Myocyte (in vitro differentiated cells): ENCODE results near the gene MAPRE2. TPM values are rescaled to one million over a fixed set of nuclear protein-coding genes. Genes with fewer than 3 reads are reported as not detected.
"Not testable (repeated sequence)": the region's sequence is repeated elsewhere in the genome, so short reads cannot be mapped to it uniquely, and the experiment has no call there.

Source experiments
- DNase-seq: peaks from one replicate; pipeline ENCODE4 v3.0.0-alpha.2; 2012; ENCODE audit warnings: low read depth
- total RNA-seq: library from RNA; depleted of rRNA; stranded (reverse); fragments of >200 nt; gene quantifications from 2 replicates; pipeline ENCODE4 v1.2.3, GENCODE V29; 2014

The MAPRE2 gene
- total RNA-seq, 1 donor from 2014 or later = 38.2 TPM

GRCh38 chr18:35143622-35144596 lies 102.7 kb downstream of the MAPRE2 start:
- DNase-seq = peak; percentile 54

GRCh38 chr18:35144698-35145097 lies 103.5 kb downstream of the MAPRE2 start:
- no peak for DNase-seq

DNA sequence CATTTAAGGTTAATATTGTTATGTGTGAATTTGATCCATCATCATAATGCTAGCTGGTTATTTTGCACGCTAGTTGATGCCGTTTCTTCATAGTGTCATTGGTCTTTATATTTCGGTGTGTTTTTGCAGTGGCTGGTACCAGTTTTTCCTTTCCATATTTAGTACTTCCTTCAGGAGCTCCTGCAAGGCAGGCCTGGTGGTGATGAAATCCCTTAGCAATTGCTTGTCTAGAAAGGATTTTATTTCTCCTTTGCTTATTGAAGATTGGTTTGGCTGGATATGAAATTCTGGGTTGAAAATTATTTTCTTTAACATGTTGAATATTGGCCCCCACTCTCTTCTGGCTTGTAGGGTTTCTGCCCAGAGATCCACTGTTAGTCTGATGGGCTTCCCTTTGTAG lies 109.0 kb downstream of the MAPRE2 start:
- not testable (repeated sequence) for DNase-seq

GRCh38 chr18:35153609-35154272 lies 112.5 kb downstream of the MAPRE2 start:
- no peak for DNase-seq

- DNase-seq = peak; percentile 78
Observed at GRCh38 chr18:35155398-35156117, 114.3 kb downstream of the MAPRE2 start.

- DNase-seq = no peak
Observed at GRCh38 chr18:35157181-35157580, 116.0 kb downstream of the MAPRE2 start.

- DNase-seq = no peak
Observed at GRCh38 chr18:35158728-35159450, 117.7 kb downstream of the MAPRE2 start.

DNA sequence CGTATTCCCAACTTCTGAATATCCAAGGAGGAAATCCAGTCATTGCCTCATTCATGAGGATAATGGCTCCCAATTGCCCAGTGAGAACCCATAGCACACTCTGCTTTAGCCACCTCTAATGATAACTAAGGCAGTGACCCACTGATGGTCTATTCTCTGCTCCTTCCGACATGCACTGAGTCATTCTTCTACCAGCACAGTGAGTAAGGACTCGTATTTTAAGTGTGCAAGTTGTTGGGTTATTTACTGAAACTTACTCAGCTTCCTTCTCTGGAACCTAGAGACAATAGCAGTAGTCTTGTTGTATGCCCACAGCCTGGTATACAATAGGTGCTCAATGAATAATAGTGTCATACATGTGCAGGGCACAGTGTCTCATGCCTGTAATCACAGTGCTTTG lies 118.6 kb downstream of the MAPRE2 start:
- no peak for DNase-seq

DNA sequence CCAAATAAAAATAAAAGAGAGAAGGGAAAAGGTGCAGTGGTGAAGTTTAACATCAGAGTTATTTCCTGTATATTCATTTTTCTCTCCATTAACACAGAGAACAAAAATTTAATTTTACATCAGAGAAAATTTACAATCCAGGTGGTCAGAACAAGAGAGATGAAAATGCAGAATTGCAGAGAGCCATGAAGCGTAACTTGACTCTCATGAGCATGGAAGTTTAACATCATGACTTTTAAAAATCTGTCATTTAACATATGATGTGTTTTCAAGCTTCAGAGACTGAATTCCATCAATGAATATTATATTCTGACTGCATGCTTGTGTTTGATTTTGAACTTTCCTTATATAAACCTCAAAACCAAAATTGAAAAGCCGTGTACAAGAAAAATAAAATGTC lies 120.3 kb downstream of the MAPRE2 start:
- no peak for DNase-seq

DNA sequence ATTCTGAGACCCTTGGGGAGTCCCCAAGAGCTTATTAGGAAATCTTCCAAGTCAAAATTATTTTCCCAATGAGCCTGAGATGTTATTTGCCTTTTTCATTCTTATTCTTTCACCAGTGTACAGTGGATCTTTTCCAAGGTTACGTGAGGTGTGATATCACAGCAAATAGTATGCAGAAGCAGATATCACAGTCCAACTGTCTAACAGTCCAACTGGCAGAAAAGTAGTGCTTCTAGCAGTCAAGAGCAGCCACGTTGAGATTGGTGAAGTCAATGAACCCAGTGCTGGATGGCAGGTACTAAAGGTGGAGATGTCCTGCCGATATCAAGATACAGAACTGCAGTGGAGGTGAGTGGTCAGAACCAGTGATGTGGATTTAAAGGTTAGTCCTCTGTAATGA lies 120.7 kb downstream of the MAPRE2 start:
- no peak for DNase-seq

DNA sequence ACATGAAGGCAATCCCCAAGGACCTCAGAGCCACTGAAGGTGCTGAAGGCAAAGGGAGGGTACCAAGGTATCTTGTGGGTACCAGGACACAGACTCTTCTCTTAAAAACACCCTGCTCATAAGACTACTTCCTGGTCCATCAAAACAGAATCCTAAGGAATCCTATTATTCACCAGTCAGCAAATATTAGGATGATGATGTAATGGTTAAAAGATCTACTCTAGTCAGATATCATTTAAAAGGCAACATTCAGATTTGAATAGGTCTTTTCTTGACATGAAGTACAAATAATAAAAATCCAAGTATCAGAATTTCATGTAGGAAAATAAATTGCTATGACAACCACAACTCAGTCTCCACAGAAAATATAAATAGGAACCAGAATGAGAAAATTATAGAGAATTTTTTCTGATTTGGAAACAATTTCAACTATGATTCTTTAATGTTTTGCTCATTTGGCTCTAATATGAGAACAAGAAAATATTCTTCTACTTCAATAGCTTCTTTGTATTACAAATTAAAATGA lies 121.9 kb downstream of the MAPRE2 start:
- no peak for DNase-seq

GRCh38 chr18:35163721-35164120 lies 122.5 kb downstream of the MAPRE2 start:
- no peak for DNase-seq

- no peak for DNase-seq
Observed at GRCh38 chr18:35164133-35164532, 122.9 kb downstream of the MAPRE2 start.

DNA sequence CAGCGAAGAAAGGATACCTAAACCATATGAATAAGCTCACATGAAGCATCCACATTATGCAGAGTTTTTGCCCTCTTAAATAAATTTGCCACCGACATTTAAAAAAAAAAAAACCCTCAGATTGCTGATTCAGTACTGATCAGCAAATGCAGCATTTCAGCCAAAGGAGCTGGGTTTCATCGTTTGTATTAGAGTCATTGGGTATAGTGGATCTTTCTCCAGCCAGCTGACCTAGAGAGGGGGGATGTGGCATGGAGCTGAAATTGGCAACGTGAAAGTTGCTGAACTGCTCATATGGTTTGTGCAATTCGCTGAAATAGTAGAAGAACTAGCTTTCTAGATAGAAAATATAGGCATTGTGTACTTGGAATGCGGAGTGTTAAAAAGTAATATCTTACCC lies 126.1 kb downstream of the MAPRE2 start:
- no peak for DNase-seq

DNA sequence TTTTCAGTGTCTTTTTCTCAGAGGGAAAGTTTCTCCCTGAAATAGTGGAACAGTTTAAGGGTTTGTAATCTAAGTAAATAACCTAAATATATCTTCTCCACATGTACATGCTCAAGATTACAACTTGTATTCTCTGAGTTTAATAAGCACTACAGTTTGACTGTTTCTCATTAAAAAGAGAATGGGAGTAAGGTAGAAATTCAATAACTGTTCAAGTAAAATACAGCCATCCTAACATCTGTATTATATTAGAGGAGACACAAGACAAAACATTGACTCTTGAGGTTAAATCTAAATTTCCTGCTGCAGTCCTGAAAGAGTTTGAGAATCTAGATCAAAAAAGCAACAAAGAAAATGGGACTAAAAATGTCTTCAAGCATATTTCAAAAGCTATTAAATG lies 126.6 kb downstream of the MAPRE2 start:
- no peak for DNase-seq

DNA sequence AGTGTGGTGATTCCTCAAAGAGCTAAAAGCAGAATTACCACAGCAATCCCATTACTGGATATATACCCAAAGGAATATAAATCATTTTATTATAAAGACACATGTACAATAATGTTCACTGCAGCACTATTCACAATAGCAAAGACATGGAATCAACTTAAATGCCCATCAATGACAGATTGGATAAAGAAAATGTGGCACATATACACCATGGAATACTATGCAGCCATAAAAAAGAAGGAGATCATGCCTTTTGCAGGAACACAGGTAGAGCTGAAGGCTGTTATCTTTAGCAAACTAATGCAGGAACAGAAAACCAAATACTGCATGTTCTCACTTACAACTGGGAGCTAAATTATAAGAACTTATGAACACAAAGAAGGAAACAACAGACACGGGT lies 129.1 kb downstream of the MAPRE2 start:
- DNase-seq = not testable (repeated sequence)

DNA sequence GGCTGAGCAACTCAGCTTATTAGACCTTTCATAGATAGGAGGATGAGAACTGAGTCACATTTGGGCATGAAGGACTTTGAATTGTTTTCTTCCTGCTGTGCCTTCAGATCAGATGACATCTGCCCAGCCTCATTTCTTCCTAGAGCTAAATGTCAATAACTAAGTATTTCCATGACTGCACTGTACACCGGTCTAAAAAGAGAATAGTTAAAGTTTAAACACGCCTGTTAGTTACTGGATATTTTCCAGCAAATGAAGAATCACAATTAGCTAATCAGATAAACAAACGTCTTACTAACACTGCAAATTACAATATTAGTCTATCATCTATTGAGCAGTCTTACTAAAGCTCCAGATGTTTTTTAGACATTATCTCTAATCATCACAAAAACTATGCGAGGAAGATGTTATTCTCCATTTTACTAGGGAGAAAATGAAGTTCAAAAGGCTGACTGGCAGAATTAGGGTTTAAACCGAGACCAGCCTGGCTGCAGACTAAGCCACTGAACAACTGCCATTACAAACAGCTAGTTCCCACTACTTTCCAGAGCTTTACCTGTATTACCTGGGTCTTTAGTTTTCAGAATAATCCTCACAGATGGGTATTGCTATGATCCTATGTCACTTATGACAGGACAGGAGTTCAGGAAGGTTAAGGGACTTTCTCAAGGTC lies 130.2 kb downstream of the MAPRE2 start:
- DNase-seq = no peak

DNA sequence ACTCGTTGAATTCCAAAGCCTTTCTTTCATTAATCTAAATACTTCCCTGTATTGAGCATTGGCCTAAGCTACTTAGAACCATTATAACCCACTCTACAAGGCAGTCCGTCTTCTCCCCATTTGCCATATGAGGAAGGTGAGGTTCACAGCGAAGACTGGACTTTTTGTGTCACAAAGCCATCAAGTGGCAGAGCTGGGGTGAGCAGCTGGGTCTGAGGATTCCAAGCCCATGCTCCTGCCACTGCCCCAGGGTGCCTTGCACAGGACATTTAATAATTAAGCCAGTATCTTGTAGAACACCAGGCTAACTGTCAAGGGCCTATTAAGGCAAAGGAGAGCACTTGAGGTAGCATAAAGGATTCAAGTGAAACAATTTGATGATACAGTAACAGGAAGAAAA lies 130.8 kb downstream of the MAPRE2 start:
- DNase-seq = no peak

DNA sequence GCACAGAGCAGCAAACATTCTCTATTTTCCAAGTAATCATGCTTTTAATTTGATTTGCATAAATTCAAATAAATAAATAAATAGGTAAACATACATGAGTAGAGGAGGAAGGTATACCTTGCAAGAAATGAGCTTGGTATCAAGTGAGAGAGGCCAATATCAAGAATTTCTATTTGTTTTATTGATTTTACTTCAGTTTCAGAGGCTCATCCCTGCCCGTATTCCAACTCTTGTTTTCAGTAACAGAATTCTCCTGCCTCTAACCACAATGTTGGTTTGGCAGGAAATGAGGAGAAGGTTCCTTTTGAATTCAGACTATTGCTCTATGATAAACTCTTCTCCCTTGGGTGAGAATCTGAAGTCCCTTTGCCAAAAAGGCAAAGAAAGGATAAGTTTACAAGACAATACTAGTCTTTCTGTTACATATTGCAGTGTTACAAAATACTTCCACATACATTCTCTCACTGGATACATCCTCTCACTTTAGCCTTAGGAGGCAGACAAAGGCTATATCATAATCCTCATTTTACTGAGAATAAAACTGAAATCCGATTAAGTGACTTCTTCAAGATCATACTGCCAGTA lies 131.3 kb downstream of the MAPRE2 start:
- no peak for DNase-seq
